Activated CD4-positive, alpha-beta T cell treated with anti-CD3 and anti-CD28 coated beads, Interleukin-2, amount 50 U/mL, for 4 hours (primary cell): Measurements from ENCODE around the gene POLR3F.
"Not testable (repeated sequence)": the region's sequence is repeated elsewhere in the genome, so short reads cannot be mapped to it uniquely, and the experiment has no call there.

Source experiments
- DNase-seq, 2 experiments: peaks; one replicate each; pipeline ENCODE4 v3.0.0-alpha.2; 2020

POLR3F gene

DNA sequence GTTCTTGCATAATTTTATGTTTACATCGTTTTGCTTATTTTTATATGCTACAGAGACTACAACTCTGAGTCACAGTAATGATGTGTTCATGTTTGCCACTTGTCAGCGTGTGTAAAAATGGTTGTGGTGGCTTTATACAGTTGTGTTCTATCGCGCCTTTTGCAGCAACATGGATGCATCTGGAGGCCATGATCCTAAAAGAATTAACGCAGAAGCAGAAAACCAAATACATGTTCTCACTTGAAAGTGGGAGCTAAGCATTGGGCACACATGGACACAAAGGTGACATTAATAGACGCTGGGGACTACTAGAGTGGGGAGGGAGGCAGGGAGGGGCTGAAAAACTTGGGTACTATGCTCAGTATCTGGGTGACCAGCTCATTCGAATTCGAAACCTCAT, 39.6 kb downstream of the POLR3F start:
- no peak for DNase-seq

DNA sequence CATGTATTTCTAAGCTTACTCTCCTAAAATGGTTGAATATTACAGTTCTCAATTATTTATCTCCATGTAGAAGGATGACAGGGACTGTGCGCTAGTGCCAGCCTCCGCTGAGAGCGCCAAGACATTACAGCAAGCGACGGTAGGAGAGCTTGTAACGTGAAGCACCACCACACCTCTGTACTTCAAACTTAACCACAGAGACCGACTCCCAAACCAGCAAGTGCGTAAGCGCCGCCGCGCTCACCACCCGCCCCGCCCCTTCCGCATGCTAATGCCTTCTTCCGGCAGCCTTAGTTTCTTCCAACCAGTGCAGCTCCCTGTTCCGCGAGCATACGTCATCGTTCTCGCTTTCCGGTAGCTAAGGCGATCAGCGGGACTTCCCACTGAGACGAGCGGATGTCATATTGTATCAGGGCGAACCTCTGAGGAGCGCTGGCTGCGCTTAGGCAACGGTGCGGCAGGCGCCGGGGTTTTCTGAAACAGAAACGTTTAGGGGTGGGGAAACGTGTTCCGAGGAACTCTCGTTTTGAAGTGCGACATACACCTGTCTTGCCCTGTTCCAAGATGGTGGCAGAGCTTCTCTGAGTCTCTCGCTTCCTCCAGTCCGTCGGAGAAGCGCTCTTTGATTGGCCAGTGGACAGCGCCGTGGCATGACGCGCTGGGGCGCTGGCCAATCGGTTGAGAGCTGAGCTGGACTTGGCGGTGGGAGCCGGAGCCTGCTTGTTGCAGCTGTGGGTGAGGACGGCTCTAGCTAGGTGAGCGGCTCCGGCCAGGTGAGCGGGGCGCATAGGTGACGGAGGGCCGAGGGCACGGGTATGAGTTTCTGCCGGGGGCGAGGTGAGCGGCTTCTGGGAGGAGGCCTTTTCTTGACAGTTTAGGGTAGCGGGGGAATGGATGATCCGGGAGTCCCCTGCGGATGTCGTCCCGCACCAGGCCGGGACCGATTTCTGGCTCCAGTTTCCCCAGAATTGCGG, 40.3 kb downstream of the POLR3F start, which contains the start of gene SEC23B:
Gene SEC23B, plus strand, starts transcription at position 723 of the 974 bp plus-strand sequence. CDS start 2,896 bp downstream, outside the sequence.
- DNase-seq = peak; percentile 98

DNA sequence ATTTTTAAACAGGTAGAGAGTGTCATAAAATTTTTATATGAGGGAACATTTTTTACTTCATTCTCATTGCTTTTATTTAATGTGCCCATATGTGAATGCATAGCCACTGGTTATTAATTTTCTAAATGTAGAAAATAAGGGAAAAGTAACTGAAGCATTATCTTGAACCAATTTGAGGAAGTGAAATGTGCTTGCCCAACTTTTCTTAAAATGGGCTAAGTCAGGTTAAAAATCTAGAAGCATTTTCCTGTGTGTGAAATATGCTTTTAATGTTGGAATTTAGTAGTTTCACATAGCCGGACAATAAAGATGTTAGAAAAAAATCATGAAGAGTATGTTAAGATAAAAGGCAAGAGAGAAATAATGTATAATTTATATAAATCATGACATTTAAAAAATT, 44.4 kb downstream of the POLR3F start:
- no peak for DNase-seq

DNA sequence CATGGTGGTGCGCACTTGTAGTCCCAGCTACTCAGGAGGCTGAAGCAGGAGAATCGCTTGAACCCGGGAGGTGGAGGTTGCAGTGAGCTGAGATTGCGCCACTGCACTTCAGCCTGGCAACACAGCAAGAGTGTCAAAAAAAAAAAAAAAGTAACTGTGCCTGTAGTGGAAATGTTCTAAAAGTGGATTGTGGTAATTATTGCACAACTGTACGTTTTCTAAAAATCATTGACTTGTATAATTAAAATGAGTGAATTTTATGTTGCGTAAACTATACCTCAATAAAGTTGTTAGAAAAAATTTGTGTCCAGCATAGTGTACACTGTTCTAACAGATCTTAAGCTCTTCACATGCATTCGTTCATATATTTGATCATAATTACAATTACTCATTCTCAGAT, 46.0 kb downstream of the POLR3F start:
- DNase-seq = no peak

DNA sequence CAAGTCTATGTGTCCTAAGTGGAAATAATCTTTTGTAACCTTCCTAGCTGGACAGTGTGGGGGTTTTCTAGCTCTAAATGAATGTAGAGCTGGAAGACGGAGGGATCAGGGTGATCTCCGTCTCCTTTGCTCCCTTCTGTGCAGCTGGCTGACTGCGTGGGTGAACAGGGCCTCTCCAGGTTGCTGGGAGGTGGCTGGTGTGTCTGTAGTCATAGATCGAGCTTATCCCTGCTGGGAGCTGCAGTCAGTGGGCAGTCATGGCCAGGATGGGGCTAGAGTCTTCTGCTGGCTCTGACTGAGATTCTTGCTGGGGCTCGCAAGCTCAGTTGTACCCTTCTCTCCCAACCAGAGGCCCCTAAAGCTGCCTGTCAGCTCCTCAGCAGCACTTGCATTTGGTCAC, 46.9 kb downstream of the POLR3F start:
- no peak for DNase-seq

DNA sequence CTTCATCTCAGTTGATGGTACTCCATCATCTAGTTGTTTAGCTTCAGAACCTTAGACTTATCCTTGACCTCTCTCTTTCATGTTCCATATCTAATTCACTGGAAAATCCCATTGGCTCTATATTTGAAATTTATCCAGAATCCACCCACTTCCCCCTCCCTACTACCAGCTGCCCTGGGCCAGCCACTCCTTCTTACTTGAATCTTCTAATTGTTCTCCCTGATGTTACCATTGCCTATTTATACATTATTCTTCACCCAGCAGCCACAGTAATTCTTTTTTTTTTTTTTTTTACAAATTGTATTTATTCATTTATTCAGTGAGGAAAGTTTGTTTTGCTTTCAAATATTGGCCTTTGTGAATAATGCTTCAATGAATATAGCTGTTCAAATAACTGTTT, 48.8 kb downstream of the POLR3F start:
- DNase-seq = no peak

DNA sequence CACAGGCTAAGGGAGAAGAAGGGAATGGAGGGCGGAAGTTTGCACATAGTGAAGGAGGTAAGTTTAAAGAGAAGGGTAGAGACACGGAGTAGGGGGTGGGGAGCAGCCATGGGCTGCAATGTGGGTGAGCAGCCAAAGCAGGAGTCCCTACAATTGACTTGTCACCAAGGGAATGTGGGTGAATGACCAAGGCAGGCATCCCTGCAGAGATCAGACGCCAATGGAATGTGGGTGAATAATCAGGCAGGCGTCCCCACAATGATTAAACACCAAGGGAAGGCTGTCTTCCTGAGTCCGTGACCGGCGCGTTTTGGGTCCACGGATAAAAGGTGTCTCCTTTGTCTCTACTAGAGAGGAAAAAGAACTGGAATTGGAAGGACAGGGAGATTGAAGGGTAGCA, 54.9 kb downstream of the POLR3F start:
- DNase-seq = not testable (repeated sequence)

DNA sequence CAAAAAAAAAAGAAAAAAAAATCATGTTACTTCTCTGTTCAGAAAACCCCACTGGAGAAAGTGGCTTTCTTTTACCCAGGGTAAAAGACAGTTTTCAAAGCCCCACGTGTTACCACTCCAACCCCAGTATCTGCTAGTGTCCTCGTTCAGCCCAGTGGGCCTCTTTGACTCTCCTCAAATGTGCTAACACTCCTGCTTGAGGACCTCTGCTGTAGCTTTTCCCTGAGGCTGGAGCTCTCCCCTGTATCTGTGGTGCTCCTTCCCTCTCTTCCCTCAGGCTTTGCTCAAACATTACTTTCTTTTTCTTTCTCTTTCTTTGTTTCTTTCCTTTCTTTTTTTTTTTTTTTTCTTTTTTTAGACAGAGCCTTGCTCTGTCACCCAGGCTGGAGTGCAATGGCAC, 55.9 kb downstream of the POLR3F start:
- DNase-seq = no peak

DNA sequence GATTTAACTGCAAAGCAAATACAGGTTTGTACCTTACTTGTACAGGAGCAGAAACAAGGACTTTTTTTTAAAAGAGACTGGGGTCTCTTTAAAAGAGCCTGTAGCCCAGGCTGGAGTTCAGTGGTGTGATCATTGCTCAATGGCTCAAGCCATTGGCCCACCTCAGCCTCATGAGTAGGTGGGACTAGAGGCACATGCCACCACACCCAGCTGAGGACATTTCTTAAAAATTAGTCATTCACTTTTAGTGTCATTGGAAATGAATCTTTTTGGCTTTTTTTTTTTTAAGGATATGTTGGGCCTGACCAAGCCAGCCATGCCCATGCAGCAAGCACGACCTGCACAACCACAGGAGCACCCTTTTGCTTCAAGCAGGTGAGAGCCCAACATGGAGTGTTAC, 57.5 kb downstream of the POLR3F start:
- DNase-seq = no peak

DNA sequence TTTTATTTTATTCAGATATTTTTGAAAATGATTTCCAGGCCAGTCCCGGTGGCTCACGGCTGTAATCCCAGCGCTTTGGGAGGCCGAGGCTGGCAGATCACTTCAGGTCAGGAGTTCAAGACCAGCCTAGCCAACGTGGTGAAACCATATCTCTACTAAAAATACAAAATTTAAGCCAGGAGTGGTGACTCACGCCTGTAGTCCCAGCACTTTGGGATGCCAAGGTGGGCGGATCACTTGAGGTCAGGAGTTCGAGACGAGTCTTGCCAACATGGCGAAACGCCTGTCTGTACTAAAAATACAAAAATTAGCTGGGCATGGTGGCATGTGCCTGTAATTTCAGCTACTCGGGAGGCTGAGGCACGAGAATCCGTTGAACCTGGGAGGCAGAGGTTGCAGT, 59.6 kb downstream of the POLR3F start:
- DNase-seq = not testable (repeated sequence)

DNA sequence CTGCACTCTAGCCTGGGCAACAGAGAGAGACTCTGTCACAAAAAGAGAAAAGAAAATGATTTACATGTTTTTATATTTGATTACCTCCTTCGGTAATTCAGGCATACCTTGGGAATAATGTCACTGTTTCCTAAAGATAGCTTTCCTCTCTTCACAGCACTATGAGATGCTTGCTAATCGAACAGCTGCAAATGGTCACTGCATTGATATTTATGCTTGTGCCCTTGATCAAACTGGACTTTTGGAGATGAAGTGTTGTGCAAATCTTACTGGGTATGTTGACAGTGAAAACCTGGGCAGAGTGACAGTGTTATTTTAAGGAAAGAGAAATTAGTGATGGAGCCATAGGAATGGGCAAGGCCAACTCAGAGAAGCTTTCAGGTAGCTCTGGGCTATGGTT, 60.1 kb downstream of the POLR3F start:
- no peak for DNase-seq

DNA sequence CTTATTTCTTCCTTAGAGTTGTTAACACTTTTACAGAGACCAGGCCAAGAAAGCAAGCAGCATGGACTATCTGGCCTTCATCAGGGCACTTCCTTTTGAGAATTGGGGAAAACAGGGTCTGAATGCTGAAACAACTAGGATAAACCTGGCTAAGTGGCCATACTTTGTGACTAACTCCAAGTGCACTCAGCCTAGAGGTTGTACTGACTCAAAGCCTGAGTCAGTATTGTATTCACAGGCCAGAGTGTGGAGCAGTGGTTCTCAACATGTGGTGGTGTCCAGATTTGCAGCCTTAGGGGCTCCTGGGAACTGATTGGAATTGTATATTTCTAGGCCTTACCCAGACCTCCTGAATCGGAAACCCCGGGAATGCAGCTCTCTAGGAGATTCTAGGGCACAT, 60.6 kb downstream of the POLR3F start:
- no peak for DNase-seq

DNA sequence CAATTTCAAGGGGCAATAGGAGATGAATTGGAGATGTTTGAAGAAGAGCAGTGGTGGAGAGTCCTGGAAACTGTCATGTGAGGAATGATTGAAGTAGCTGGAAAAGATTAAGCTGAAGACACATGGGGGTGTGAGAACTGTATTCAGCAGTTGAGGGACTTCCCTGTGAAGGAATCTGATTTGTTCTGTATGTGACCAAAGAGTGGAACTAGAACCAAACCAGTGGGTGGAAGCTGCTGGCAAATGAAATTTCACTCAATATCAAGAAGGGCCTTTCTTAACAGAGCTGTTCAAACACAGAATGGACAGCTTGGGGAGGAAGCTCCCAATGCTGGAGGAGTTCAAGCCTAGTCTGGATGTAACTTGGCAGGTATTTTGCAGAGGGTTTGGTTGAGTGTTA, 61.9 kb downstream of the POLR3F start:
- DNase-seq = no peak

DNA sequence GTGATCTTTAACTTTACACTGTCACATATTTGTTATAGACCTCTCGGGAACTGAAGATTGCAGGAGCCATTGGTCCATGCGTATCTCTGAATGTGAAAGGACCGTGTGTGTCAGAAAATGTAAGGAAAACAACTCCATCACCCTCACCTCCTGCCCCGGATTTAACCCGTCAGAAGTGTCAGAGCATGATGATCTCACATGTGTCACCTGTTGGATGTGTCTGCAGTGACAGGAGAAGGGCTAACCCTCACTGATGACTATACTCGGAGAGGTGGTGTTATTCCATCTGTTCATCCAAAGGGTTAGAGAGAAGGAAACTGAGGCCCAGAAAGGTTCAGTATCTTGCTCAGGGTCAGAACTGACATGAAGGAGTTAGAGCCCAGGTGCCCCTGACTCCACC, 65.4 kb downstream of the POLR3F start:
- DNase-seq = no peak

DNA sequence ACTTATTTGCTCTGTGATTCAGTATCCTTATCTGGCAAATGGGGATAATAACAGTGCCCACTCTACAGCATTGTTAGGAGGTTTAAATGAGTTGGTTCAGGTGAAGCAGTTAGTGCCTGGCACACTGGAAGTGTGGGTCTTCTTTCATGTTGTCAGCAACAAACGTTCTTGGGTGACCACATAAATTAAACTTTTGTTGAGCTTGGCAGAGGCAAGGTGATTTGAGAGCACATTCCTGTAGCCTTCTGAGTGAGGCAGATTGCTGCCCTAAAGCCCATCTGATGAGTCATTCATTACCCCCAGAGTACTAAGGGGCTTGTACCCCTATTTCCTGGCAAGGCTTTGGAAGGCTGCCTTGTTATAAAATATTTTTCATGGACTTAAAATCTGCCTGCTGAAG, 66.3 kb downstream of the POLR3F start:
- no peak for DNase-seq

DNA sequence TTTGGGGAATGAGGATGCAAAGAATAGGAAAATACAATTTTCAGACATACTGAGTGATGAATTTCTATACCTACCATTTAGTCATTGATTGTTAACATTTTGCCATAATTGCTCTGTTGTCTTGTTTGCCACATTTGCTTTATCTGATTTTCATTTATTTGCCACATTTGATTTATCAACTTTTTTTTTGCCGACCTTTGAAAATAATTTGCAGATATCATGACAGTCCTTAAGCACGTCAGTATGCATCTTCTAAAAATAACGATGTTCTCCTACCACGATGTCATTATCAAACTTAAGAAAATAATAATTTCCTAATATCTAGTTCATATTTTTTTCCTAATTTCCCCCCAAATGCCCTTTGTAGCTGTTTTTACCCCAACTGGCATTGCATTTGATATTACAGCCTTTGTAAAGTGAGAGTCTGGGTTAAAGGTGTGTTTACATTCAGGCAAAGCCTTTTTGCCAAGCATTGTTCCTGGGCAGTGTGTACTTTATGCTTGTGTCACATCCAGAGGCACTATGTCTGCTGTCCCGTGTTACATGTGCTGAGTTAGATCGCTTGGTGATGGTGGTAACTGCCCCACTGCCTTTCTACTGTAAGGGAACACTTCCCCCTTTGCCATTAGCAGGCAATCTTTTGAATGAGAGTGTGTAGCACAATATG, 66.9 kb downstream of the POLR3F start:
- DNase-seq = no peak
